NCI-H510A treated with DMSO at 0.1 percent for 48 hours (cell line): ENCODE results near the gene NNMT.

Experiments
- DNase-seq: peaks from one replicate; lab custom pipeline; 2025; lab: John Stamatoyannopoulos, UW

NNMT gene

GRCh38 chr11:114348200-114349191 is 52.3 kb downstream of the NNMT start:
- DNase-seq, result peak; percentile 48

- no peak for DNase-seq
Observed at GRCh38 chr11:114350022-114350421, 53.8 kb downstream of the NNMT start.

GRCh38 chr11:114353443-114353842 is 57.2 kb downstream of the NNMT start:
- no peak for DNase-seq

- DNase-seq, result no peak
Observed at GRCh38 chr11:114354076-114354475, 57.9 kb downstream of the NNMT start.

GRCh38 chr11:114358716-114359115 is 62.5 kb downstream of the NNMT start:
- no peak for DNase-seq

GRCh38 chr11:114359342-114359741 is 63.1 kb downstream of the NNMT start:
- no peak for DNase-seq

- no peak for DNase-seq
Observed at GRCh38 chr11:114362326-114362725, 66.1 kb downstream of the NNMT start.

- DNase-seq, result no peak
Observed at GRCh38 chr11:114362958-114363357, 66.8 kb downstream of the NNMT start.
